Tibial nerve (tissue), 4 donors: ENCODE results near the gene BCL2L11. TPM values are rescaled to one million over a fixed set of nuclear protein-coding genes. Genes with fewer than 3 reads are reported as not detected.
A peak's percentile ranks its signal among the peaks of the same experiment; 100 is the strongest.

Experiments used
- DNase-seq, 2 donors: peaks; one replicate each; pipeline ENCODE4 v3.0.0-alpha.2; 2019; ENCODE audit warnings: low spot score in 2 of 2
- H3K27ac ChIP-seq, 4 donors: fragments of 200-600 bp; sonication (generic) in 3 of 4; one replicate each; pipeline ENCODE4 v1.5.1; 2017 to 2019; ENCODE audit warnings: mild to moderate bottlenecking in 1 of 4
- H3K27me3 ChIP-seq, 2 donors: fragments of 200-600 bp; sonication (generic) in 1 of 2; one replicate each; pipeline versions ENCODE4 v1.5.1 to v1.6.0; 2017 to 2019
- H3K36me3 ChIP-seq, 3 donors: fragments of 200-600 bp; sonication (generic); one replicate each; pipeline ENCODE4 v1.5.1; 2018 to 2019
- H3K4me1 ChIP-seq, 4 donors: fragments of 200-600 bp; sonication (generic) in 3 of 4; one replicate each; pipeline ENCODE4 v1.5.1; 2017 to 2019
- H3K4me3 ChIP-seq, 4 donors: fragments of 200-600 bp; sonication (generic) in 3 of 4; one replicate each; pipeline ENCODE4 v1.5.1; 2017 to 2019; ENCODE audit warnings: mild to moderate bottlenecking in 1 of 4, moderate library complexity in 1 of 4
- H3K9me3 ChIP-seq, 4 donors: fragments of 200-600 bp; sonication (generic) in 3 of 4; one replicate each; pipeline ENCODE4 v1.5.1; 2017 to 2019
- CTCF ChIP-seq, 5 experiments: fragments of 200-600 bp in 3 of 5; fragments of 450-650 bp in 2 of 5; sonication (generic) in 3 of 5; IDR thresholded peaks; one replicate each; pipeline ENCODE4 v1.5.1; 2016 to 2019; ENCODE audit warnings: antibody characterized with exemption in 5 of 5, mild to moderate bottlenecking in 3 of 5, moderate library complexity in 2 of 5
- EP300 ChIP-seq, 2 donors: sonication (generic); formaldehyde crosslinking; IDR thresholded peaks; one replicate each; pipeline ENCODE4 v1.6.1; 2017; ENCODE audit warnings: antibody characterized with exemption in 2 of 2, mild to moderate bottlenecking in 1 of 2
- POLR2A ChIP-seq, 2 donors: fragments of 450-650 bp; IDR thresholded peaks; one replicate each; pipeline ENCODE4 v1.6.1; 2017; ENCODE audit warnings: antibody characterized with exemption in 2 of 2, mild to moderate bottlenecking in 2 of 2, moderate library complexity in 2 of 2
- WGBS, 2 donors: methylation state at CpG; one replicate each; pipeline ENCODE4 v1.1.5; 2018; 5-methylcytosine and 5-hydroxymethylcytosine counted together
- total RNA-seq, 4 donors: library from RNA; depleted of rRNA; stranded (reverse); fragments of >200 nt; gene quantifications; one replicate each; pipeline ENCODE4 v1.1.0, GENCODE V29; 2016

Gene BCL2L11
- total RNA-seq, 4 donors from 2014 or later = 8.7 to 36.5 (median 25.8) TPM

- no peaks in the 10 kb centered on the region for H3K27me3 ChIP-seq
- H3K4me1 ChIP-seq = peaks cover 0 to 37% (median 12%) of the 10 kb centered on the region in 4 donors
- peaks cover 0 to 31% (median 3%) of the 10 kb centered on the region in 3 donors for H3K36me3 ChIP-seq
- DNase-seq = no peak
- TF ChIP-seq POLR2A (IDR thresholded peaks at IDR 0.05) = no peak
- H3K4me3 ChIP-seq = no peak overlapping the region
- H3K27ac ChIP-seq = peak overlapping the region in 1 of 4 donors; percentile 13
- no peaks in the 10 kb centered on the region for H3K9me3 ChIP-seq
- WGBS, 2 donors = 79 to 84% methylated on average over 4 of the region's 4 CpGs
Observed at GRCh38 chr2:111127351-111127750, 6.6 kb downstream of the BCL2L11 start.

DNA sequence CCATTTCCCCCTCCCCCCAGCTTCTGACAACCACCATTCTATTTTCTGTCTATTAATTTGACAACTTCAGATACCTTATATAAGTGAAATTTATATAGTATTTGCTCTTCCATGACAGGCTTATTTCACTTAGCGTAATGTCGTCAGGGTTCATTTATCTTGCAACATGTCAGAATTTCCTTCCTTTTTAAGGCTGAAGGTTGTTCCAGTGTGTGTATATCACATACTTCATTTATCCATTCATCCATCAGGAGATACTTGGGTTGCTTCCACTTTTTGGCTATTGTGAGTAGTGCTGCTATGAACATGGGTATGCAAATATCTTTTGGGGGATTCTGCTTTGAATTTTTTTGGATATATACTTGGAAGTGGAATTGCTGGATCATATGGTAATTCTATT, 7.4 kb downstream of the BCL2L11 start:
- H3K9me3 ChIP-seq = no peaks in the 10 kb centered on the region
- no peak for DNase-seq
- H3K4me3 ChIP-seq = no peak overlapping the region
- peaks cover 0 to 36% (median 12%) of the 10 kb centered on the region in 4 donors for H3K4me1 ChIP-seq
- H3K27ac ChIP-seq = no peak overlapping the region
- peaks cover 0 to 31% (median 3%) of the 10 kb centered on the region in 3 donors for H3K36me3 ChIP-seq
- no peaks in the 10 kb centered on the region for H3K27me3 ChIP-seq
- no peak for TF ChIP-seq CTCF (IDR thresholded peaks at IDR 0.05)
- TF ChIP-seq EP300 (IDR thresholded peaks at IDR 0.05) = no peak
- TF ChIP-seq POLR2A (IDR thresholded peaks at IDR 0.05) = no peak
- 92 to 98% methylated on average over 2 of the region's 2 CpGs for WGBS, 2 donors

GRCh38 chr2:111133603-111134002, 12.9 kb downstream of the BCL2L11 start:
- TF ChIP-seq POLR2A (IDR thresholded peaks at IDR 0.05) = no peak
- no peak for TF ChIP-seq EP300 (IDR thresholded peaks at IDR 0.05)
- no peak for TF ChIP-seq CTCF (IDR thresholded peaks at IDR 0.05)
- H3K36me3 ChIP-seq = peaks cover 0 to 18% (median 0%) of the 10 kb centered on the region in 3 donors
- no peak overlapping the region for H3K27ac ChIP-seq
- DNase-seq = no peak
- no peaks in the 10 kb centered on the region for H3K4me1 ChIP-seq
- 77 to 82% methylated on average over 2 of the region's 2 CpGs for WGBS, 2 donors
- H3K4me3 ChIP-seq = no peak overlapping the region
- H3K27me3 ChIP-seq = no peaks in the 10 kb centered on the region
- H3K9me3 ChIP-seq = no peaks in the 10 kb centered on the region

DNA sequence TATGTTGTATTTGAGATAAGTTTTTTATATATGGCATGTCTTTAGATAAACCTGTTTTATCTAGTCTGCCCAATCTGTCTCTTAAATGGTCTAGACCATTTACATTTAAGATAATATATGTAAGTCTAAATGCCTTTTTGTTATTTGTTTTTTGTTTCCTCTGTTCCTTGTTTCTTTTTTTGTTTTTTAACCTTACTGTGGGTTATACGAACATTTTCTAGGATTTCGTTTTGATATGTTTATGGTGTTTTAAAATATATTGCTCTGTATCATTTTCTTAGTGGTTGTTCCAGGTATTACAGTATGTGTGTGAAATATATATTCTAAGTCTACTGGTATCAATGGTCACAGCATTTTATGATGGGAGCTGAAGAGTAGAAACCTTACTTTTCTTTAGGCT, 13.3 kb downstream of the BCL2L11 start:
- WGBS, 2 donors = 95 to 96% methylated on average over 2 of the region's 2 CpGs
- H3K36me3 ChIP-seq = peaks cover 0 to 18% (median 0%) of the 10 kb centered on the region in 3 donors
- no peak overlapping the region for H3K27ac ChIP-seq
- H3K27me3 ChIP-seq = no peaks in the 10 kb centered on the region
- H3K9me3 ChIP-seq = no peaks in the 10 kb centered on the region
- H3K4me3 ChIP-seq = no peak overlapping the region
- no peaks in the 10 kb centered on the region for H3K4me1 ChIP-seq
- DNase-seq = no peak
- TF ChIP-seq EP300 (IDR thresholded peaks at IDR 0.05) = no peak
- TF ChIP-seq CTCF (IDR thresholded peaks at IDR 0.05) = no peak
- TF ChIP-seq POLR2A (IDR thresholded peaks at IDR 0.05) = no peak

DNA sequence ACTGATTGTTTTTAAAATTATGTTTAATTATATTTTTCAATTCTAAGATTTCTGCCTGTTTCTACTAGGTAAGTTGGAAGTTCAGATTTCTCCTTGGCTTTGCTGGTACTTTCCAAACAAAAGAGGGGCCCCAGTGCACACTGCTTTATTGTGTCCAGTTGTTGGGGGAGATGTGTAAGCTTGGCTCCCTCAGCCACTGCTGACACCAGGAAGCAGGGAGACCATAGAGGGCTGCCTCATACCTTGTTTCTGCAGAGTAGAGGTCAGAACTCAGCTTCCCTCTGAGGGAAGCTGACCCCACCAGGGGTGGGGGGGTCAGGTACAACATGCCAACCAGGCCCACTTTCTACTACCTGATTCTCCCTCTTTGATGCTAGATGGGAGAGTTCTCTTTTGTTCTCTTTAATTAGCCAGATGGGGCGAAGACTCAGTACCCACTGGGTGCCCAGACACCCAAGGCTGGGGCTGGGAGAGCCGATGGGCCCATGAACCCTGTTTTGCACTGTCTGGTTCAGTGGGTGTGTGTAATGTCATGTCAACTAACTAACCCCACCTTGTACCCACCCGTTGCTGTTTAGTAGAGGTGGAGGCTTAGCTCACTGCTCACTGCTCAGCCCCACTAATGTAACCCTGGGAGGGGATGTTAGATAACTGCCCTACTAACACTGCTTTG, 14.7 kb downstream of the BCL2L11 start:
- Histone ChIP-seq H3K4me1 (peaks cover 0 to 3% (median 0%) of the 10 kb centered on the region in 4 donors), H3K9me3 (no peaks in the 10 kb centered on the region), H3K27ac (no peak overlapping the region), H3K36me3 (peaks cover 0 to 6% (median 0%) of the 10 kb centered on the region in 3 donors), H3K4me3 (no peak overlapping the region), H3K27me3 (no peaks in the 10 kb centered on the region)
- no peak for DNase-seq
- no peak for TF ChIP-seq POLR2A (IDR thresholded peaks at IDR 0.05)
- TF ChIP-seq CTCF (IDR thresholded peaks at IDR 0.05) = no peak
- no peak for TF ChIP-seq EP300 (IDR thresholded peaks at IDR 0.05)
- 89 to 96% methylated on average over 3 of the region's 3 CpGs for WGBS, 2 donors
